ENCODE results near the gene PSG11.
"Not testable (repeated sequence)": the region's sequence is repeated elsewhere in the genome, so short reads cannot be mapped to it uniquely, and the experiment has no call there.

Gene PSG11

GRCh38 chr19:42988206-42988605 lies 38.1 kb downstream of the PSG11 start:
- DNase-seq = not testable (repeated sequence)

GRCh38 chr19:42985588-42985987 lies 40.7 kb downstream of the PSG11 start:
- no peak for DNase-seq

DNA sequence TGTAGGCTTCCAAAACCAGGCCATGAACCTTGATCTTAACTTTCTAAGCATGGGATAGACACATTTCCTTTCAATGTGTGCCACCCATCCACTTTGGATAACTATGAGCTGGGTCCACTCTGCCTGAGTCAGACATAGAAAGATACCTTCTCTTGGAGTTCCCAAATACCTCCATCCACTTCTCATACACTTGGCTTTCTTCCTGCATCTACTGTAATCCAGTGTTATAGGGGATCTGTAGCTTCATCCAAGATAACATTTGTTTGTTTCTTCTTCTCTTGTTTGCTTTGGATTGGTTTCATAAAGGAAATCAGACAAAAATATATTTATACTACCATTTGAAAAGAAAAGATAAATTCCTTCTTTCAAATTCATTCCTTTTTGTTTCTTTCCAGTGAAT lies 44.2 kb downstream of the PSG11 start:
- DNase-seq = not testable (repeated sequence)

GRCh38 chr19:42971451-42971850 lies 54.8 kb downstream of the PSG11 start:
- DNase-seq = not testable (repeated sequence)

GRCh38 chr19:42965176-42965575 lies 61.1 kb downstream of the PSG11 start:
- DNase-seq = no peak

GRCh38 chr19:42961119-42961518 lies 65.2 kb downstream of the PSG11 start:
- no peak for DNase-seq
